SU-DHL-6 (cell line): ENCODE results near the gene CCDC9.

Source experiments
- EZH2phosphoT487 ChIP-seq: fragments of 200-600 bp; sonication (generic), shearing (Covaris generic); conservative IDR thresholded peaks from 2 replicates; pipeline ENCODE4 v1.6.1; 2018; ENCODE audit warnings: mild to moderate bottlenecking, antibody characterized with exemption, low read length, moderate library complexity, mixed read lengths
- TF ChIP-seq, protein P1 (sequence below): fragments of 200-600 bp; sonication (generic); IDR thresholded peaks from one replicate; pipeline ENCODE4 v1.5.1; 2017; ENCODE audit warnings: antibody characterized with exemption, mild to moderate bottlenecking, low read length, moderate library complexity; ENCODE audit not compliant: insufficient read depth, poor library complexity, severe bottlenecking

DNA sequence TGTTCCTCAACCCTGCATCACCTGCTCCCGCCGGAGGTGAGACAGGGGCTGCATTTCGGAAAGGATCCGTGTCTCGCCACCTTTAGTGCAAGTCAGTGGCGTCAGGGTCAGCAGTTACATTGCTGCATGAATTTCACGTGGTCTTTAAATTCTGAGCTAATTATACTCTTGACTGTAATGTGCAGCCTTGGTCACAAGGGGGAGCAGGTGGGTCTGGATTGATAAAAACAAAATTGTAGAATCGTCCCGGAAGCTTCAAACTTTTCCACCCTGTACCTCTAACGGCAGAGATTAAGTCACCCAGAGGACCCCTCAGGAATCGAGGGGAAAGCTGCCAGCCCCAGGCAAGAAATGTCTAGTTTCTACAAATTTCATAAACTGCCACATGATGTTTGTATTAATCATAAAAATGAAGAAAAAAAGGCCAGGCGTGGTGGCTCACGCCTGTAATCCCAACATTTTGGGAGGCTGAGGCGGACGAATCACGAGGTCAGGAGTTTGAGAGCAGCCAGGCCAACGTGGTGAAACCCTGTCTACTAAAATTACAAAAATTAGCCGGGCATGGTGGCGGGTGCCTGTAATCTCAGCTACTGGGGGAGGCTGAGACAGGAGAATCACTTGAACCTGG, 45.5 kb upstream of the CCDC9 start:
- TF ChIP-seq, protein P1, sequence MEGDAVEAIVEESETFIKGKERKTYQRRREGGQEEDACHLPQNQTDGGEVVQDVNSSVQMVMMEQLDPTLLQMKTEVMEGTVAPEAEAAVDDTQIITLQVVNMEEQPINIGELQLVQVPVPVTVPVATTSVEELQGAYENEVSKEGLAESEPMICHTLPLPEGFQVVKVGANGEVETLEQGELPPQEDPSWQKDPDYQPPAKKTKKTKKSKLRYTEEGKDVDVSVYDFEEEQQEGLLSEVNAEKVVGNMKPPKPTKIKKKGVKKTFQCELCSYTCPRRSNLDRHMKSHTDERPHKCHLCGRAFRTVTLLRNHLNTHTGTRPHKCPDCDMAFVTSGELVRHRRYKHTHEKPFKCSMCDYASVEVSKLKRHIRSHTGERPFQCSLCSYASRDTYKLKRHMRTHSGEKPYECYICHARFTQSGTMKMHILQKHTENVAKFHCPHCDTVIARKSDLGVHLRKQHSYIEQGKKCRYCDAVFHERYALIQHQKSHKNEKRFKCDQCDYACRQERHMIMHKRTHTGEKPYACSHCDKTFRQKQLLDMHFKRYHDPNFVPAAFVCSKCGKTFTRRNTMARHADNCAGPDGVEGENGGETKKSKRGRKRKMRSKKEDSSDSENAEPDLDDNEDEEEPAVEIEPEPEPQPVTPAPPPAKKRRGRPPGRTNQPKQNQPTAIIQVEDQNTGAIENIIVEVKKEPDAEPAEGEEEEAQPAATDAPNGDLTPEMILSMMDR: peak; percentile 69
- TF ChIP-seq EZH2phosphoT487: no peak
